ENCODE data around the gene TPM1. TPM values are rescaled to one million over a fixed set of nuclear protein-coding genes. Genes with fewer than 3 reads are reported as not detected.

The TPM1 gene
- total and polyA plus RNA-seq, 3 donors from 2014 or later, result 126 to 135 (median 126) TPM

GRCh38 chr15:63063164-63063756 lies 20.7 kb downstream of the TPM1 start:
- H3K4me3 ChIP-seq, result no peak overlapping the region
- H3K27me3 ChIP-seq, result no peaks in the 10 kb centered on the region
- intact Hi-C loops (cut with DNase I; ENCODE audit: low total_unique reads), result no loop called here
- no peaks in the 10 kb centered on the region for H3K36me3 ChIP-seq (ENCODE audit: low read depth, missing control alignments)
- H3K27ac ChIP-seq, result no peak overlapping the region
- DNase-seq, result no peak
- peaks cover 11% of the 10 kb centered on the region for H3K4me1 ChIP-seq
- WGBS, 2 donors, result 64 to 81% methylated on average over 2 of the region's 2 CpGs
- TF ChIP-seq POLR2A (IDR thresholded peaks at IDR 0.05) (no peak), CTCF (IDR thresholded peaks at IDR 0.05) (no peak)
- H3K9me3 ChIP-seq, result no peaks in the 10 kb centered on the region

- Histone ChIP-seq H3K4me1 (peaks cover 11% of the 10 kb centered on the region), H3K4me3 (no peak overlapping the region), H3K9me3 (no peaks in the 10 kb centered on the region), H3K27me3 (no peaks in the 10 kb centered on the region), H3K27ac (no peak overlapping the region), H3K36me3 (ENCODE audit: low read depth, missing control alignments) (no peaks in the 10 kb centered on the region)
- TF ChIP-seq CTCF (IDR thresholded peaks at IDR 0.05) (no peak), POLR2A (IDR thresholded peaks at IDR 0.05) (no peak)
- 90% methylated on average over 13 of the region's 13 CpGs for WGBS, 2 donors
- intact Hi-C loops (cut with DNase I; ENCODE audit: low total_unique reads), result no loop called here
- no peak for DNase-seq
Measured at GRCh38 chr15:63063877-63064409, 21.4 kb downstream of the TPM1 start.

- no peaks in the 10 kb centered on the region for H3K27me3 ChIP-seq
- no peak for TF ChIP-seq CTCF (IDR thresholded peaks at IDR 0.05)
- TF ChIP-seq POLR2A (IDR thresholded peaks at IDR 0.05), result no peak
- intact Hi-C loops (cut with DNase I; ENCODE audit: low total_unique reads), result no loop called here
- H3K9me3 ChIP-seq, result no peaks in the 10 kb centered on the region
- no peak for DNase-seq
- H3K4me3 ChIP-seq, result no peak overlapping the region
- H3K36me3 ChIP-seq (ENCODE audit: low read depth, missing control alignments), result no peaks in the 10 kb centered on the region
- peaks cover 11% of the 10 kb centered on the region for H3K4me1 ChIP-seq
- 54 to 58% methylated on average over 8 of the region's 8 CpGs for WGBS, 2 donors
- no peak overlapping the region for H3K27ac ChIP-seq
Measured at GRCh38 chr15:63065262-63066221, 23.0 kb downstream of the TPM1 start.

- WGBS, 2 donors, result 63 to 64% methylated on average over 3 of the region's 3 CpGs
- Histone ChIP-seq H3K9me3 (no peaks in the 10 kb centered on the region), H3K36me3 (ENCODE audit: low read depth, missing control alignments) (no peaks in the 10 kb centered on the region), H3K27me3 (no peaks in the 10 kb centered on the region), H3K4me3 (no peak overlapping the region), H3K4me1 (peaks cover 11% of the 10 kb centered on the region), H3K27ac (no peak overlapping the region)
- intact Hi-C loops (cut with DNase I; ENCODE audit: low total_unique reads), result no loop called here
- DNase-seq, result no peak
- no peak for TF ChIP-seq CTCF (IDR thresholded peaks at IDR 0.05)
- no peak for TF ChIP-seq POLR2A (IDR thresholded peaks at IDR 0.05)
Measured at GRCh38 chr15:63066272-63066671, 23.7 kb downstream of the TPM1 start.
